Inflammatory macrophage (primary cell): ENCODE measurements around the gene GRM8.
"Not testable (repeated sequence)": the region's sequence is repeated elsewhere in the genome, so short reads cannot be mapped to it uniquely, and the experiment has no call there.

Experiments used
- DNase-seq, 2 donors: peaks; one replicate each; pipeline ENCODE4 v3.0.0-alpha.2; 2020 to 2022

GRM8 gene

GRCh38 chr7:126715076-126715475 is 537.7 kb downstream of the GRM8 start:
- no peak for DNase-seq

GRCh38 chr7:126702242-126703016 is 550.3 kb downstream of the GRM8 start:
- DNase-seq = no peak

GRCh38 chr7:126700807-126701604 is 551.7 kb downstream of the GRM8 start:
- DNase-seq = peak; percentile 84 to 93

GRCh38 chr7:126699707-126700106 is 553.0 kb downstream of the GRM8 start:
- no peak for DNase-seq

- no peak for DNase-seq
Observed at GRCh38 chr7:126698909-126699308, 553.8 kb downstream of the GRM8 start.

- DNase-seq = no peak
Observed at GRCh38 chr7:126698446-126698845, 554.3 kb downstream of the GRM8 start.

GRCh38 chr7:126696256-126697038 is 556.3 kb downstream of the GRM8 start:
- peak in 1 of 2 donors; percentile 28 for DNase-seq

GRCh38 chr7:126690848-126691751 is 561.6 kb downstream of the GRM8 start:
- no peak for DNase-seq

- no peak for DNase-seq
Observed at GRCh38 chr7:126690104-126690503, 562.6 kb downstream of the GRM8 start.

- DNase-seq = no peak
Observed at GRCh38 chr7:126689037-126689436, 563.7 kb downstream of the GRM8 start.

GRCh38 chr7:126686474-126686873 is 566.3 kb downstream of the GRM8 start:
- DNase-seq = no peak

GRCh38 chr7:126685596-126685995 is 567.1 kb downstream of the GRM8 start:
- no peak for DNase-seq

- no peak for DNase-seq
Observed at GRCh38 chr7:126685018-126685573, 567.6 kb downstream of the GRM8 start.

GRCh38 chr7:126682176-126682575 is 570.6 kb downstream of the GRM8 start:
- DNase-seq = no peak

- DNase-seq = not testable (repeated sequence)
Observed at GRCh38 chr7:126668762-126669161, 584.0 kb downstream of the GRM8 start.

GRCh38 chr7:126668367-126668752 is 584.4 kb downstream of the GRM8 start:
- DNase-seq = no peak

GRCh38 chr7:126667742-126668366 is 584.9 kb downstream of the GRM8 start:
- DNase-seq = no peak

- DNase-seq = no peak
Observed at GRCh38 chr7:126662856-126663255, 589.9 kb downstream of the GRM8 start.

GRCh38 chr7:126659124-126659523 is 593.6 kb downstream of the GRM8 start:
- DNase-seq = no peak

GRCh38 chr7:126658684-126659083 is 594.1 kb downstream of the GRM8 start:
- no peak for DNase-seq
